HL-60 (cell line): ENCODE measurements around the gene IGFBP4.

Source experiments
- DNase-seq, 2 experiments: peaks; one replicate each; pipeline ENCODE4 v3.0.0-alpha.2; 2010 to 2020; ENCODE audit warnings: low read depth in 1 of 2, low spot score in 1 of 2
- H3K27ac ChIP-seq: fragments of 250-450 bp; sonication (Bioruptor Pico); replicated peaks from 2 replicates; pipeline ENCODE4 v1.5.1; 2020; ENCODE audit warnings: mild to moderate bottlenecking, moderate library complexity
- H3K27me3 ChIP-seq: fragments of 250-450 bp; sonication (Bioruptor Pico); 2 replicates; pipeline ENCODE4 v1.5.1; 2021; ENCODE audit warnings: mild to moderate bottlenecking, moderate library complexity; ENCODE audit not compliant: insufficient read depth, poor library complexity, severe bottlenecking
- H3K4me3 ChIP-seq: replicated peaks from 2 replicates; pipeline ENCODE4 v1.5.1; 2011; ENCODE audit warnings: mild to moderate bottlenecking, control low read depth, low read length; ENCODE audit not compliant: insufficient read depth
- GABPA ChIP-seq: IDR thresholded peaks from 2 replicates; pipeline ENCODE4 v1.6.1; 2012; ENCODE audit warnings: low read depth
- POLR2AphosphoS5 ChIP-seq: IDR thresholded peaks from 2 replicates; pipeline ENCODE4 v1.6.1; 2012; ENCODE audit warnings: low read depth
- SPI1 ChIP-seq: IDR thresholded peaks from 2 replicates; pipeline ENCODE4 v1.6.1; 2012; ENCODE audit warnings: low read depth, mild to moderate bottlenecking, borderline replicate concordance
- TF ChIP-seq, protein P1 (sequence below): IDR thresholded peaks from 2 replicates; pipeline ENCODE4 v1.6.1; 2012; ENCODE audit warnings: low read depth; ENCODE audit not compliant: insufficient replicate concordance
- TF ChIP-seq, protein P2 (sequence below): IDR thresholded peaks from one replicate; pipeline ENCODE4 v1.5.1; 2011; ENCODE audit warnings: low read length, control low read depth, inconsistent platforms; ENCODE audit not compliant: insufficient read depth

IGFBP4 gene

GRCh38 chr17:40432864-40433528 lies 10.3 kb upstream of the IGFBP4 start:
- Histone ChIP-seq H3K27ac (no peak overlapping the region), H3K4me3 (no peak overlapping the region), H3K27me3 (no peaks in the 10 kb centered on the region)
- no peak for DNase-seq
- TF ChIP-seq, protein P1, sequence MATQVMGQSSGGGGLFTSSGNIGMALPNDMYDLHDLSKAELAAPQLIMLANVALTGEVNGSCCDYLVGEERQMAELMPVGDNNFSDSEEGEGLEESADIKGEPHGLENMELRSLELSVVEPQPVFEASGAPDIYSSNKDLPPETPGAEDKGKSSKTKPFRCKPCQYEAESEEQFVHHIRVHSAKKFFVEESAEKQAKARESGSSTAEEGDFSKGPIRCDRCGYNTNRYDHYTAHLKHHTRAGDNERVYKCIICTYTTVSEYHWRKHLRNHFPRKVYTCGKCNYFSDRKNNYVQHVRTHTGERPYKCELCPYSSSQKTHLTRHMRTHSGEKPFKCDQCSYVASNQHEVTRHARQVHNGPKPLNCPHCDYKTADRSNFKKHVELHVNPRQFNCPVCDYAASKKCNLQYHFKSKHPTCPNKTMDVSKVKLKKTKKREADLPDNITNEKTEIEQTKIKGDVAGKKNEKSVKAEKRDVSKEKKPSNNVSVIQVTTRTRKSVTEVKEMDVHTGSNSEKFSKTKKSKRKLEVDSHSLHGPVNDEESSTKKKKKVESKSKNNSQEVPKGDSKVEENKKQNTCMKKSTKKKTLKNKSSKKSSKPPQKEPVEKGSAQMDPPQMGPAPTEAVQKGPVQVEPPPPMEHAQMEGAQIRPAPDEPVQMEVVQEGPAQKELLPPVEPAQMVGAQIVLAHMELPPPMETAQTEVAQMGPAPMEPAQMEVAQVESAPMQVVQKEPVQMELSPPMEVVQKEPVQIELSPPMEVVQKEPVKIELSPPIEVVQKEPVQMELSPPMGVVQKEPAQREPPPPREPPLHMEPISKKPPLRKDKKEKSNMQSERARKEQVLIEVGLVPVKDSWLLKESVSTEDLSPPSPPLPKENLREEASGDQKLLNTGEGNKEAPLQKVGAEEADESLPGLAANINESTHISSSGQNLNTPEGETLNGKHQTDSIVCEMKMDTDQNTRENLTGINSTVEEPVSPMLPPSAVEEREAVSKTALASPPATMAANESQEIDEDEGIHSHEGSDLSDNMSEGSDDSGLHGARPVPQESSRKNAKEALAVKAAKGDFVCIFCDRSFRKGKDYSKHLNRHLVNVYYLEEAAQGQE = no peak
- TF ChIP-seq GABPA = no peak
- TF ChIP-seq SPI1 = no peak
- TF ChIP-seq, protein P2, sequence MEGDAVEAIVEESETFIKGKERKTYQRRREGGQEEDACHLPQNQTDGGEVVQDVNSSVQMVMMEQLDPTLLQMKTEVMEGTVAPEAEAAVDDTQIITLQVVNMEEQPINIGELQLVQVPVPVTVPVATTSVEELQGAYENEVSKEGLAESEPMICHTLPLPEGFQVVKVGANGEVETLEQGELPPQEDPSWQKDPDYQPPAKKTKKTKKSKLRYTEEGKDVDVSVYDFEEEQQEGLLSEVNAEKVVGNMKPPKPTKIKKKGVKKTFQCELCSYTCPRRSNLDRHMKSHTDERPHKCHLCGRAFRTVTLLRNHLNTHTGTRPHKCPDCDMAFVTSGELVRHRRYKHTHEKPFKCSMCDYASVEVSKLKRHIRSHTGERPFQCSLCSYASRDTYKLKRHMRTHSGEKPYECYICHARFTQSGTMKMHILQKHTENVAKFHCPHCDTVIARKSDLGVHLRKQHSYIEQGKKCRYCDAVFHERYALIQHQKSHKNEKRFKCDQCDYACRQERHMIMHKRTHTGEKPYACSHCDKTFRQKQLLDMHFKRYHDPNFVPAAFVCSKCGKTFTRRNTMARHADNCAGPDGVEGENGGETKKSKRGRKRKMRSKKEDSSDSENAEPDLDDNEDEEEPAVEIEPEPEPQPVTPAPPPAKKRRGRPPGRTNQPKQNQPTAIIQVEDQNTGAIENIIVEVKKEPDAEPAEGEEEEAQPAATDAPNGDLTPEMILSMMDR = no peak
- TF ChIP-seq POLR2AphosphoS5 = no peak

DNA sequence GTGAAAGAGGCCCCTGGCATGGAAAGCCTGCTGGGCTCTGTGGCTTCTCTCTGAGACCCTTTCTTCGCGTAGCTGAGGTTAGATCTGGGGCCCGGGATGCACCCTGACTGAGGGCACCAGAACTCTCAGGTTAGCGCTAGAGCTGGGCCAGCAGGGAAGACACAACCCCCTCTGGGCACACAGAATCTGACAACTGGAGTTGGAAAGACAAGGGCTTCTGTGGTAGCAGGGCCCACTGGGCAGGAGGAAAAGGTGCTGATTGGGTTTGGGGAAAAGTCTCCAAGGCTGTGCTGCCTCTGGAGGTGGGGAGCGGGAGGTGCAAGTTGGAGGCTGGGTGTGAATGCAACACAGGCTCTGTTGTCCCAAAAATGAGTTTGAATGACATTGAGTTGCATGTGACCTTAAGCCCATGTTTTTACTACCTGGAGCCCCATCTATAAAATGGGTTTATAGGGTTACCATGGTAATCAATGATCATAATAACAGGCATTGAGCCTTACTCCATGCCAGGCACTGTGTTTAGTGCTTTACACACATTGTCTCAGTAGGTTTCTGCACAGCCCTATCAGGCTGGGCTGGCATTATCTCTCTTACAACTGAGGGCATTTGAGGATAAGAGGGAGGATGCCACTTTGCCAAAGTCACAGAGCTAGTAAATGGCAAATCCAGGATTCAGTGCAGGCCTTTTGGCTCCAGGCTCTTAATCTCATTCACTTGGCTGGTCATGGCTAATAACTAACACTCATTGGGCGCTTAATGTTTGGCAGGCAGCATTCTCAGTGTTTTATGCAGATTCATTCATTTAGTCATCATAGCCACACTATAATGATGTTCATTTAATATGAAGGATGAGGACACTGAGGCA lies 9.5 kb upstream of the IGFBP4 start:
- no peak overlapping the region for H3K4me3 ChIP-seq
- peak in 1 of 2 experiments; percentile 22 for DNase-seq
- TF ChIP-seq SPI1 (no peak), POLR2AphosphoS5 (no peak), GABPA (no peak)
- TF ChIP-seq, protein P1 = no peak
- TF ChIP-seq, protein P2 = peak; percentile 56
- H3K27ac ChIP-seq = no peak overlapping the region
- H3K27me3 ChIP-seq = no peaks in the 10 kb centered on the region

GRCh38 chr17:40436636-40437035 lies 6.6 kb upstream of the IGFBP4 start:
- no peak overlapping the region for H3K27ac ChIP-seq
- H3K27me3 ChIP-seq = no peaks in the 10 kb centered on the region
- no peak for TF ChIP-seq GABPA
- TF ChIP-seq, protein P2 = no peak
- TF ChIP-seq, protein P1 = no peak
- no peak for TF ChIP-seq SPI1
- TF ChIP-seq POLR2AphosphoS5 = no peak
- DNase-seq = peak in 1 of 2 experiments; percentile 46
- no peak overlapping the region for H3K4me3 ChIP-seq
